OCI-LY3 (cell line): ENCODE data around the gene SIGMAR1.
A peak's percentile ranks its signal among the peaks of the same experiment; 100 is the strongest.

Experiments
- H2AFZ ChIP-seq: fragments of 200-600, 300-600 bp; shearing (Covaris generic); 2 replicates; pipeline ENCODE4 v1.6.0; 2014; ENCODE audit warnings: antibody characterized with exemption, low read depth, low read length
- H3K27ac ChIP-seq: fragments of 200-600, 300-600 bp; sonication (generic); 2 replicates; pipeline ENCODE4 v1.5.1; 2014; ENCODE audit warnings: mild to moderate bottlenecking, low read length, moderate library complexity, mixed read lengths
- H3K27me3 ChIP-seq: fragments of 200-600, 300-600 bp; sonication (generic); 2 replicates; pipeline ENCODE4 v1.6.1; 2014; ENCODE audit warnings: low read depth, low read length, mixed read lengths
- H3K36me3 ChIP-seq: fragments of 200-600, 300-600 bp; sonication (generic); replicated peaks from 2 replicates; pipeline ENCODE3; 2014; ENCODE audit warnings: low read depth, low read length, mixed read lengths
- H3K4me1 ChIP-seq: fragments of 300-600, 200-600 bp; sonication (generic); 2 replicates; pipeline ENCODE4 v1.6.1; 2014; ENCODE audit warnings: low read length, mixed read lengths
- H3K4me2 ChIP-seq: fragments of 200-600, 300-600 bp; sonication (generic); 2 replicates; pipeline ENCODE4 v1.6.1; 2014; ENCODE audit warnings: low read length, mixed read lengths
- H3K4me3 ChIP-seq: fragments of 300-600, 200-600 bp; sonication (generic); 2 replicates; pipeline ENCODE4 v1.5.1; 2014; ENCODE audit warnings: antibody characterized with exemption, mild to moderate bottlenecking, low read length, moderate library complexity
- H3K79me2 ChIP-seq: fragments of 300-600, 200-600 bp; shearing (Covaris generic); 2 replicates; pipeline ENCODE4 v1.6.1; 2014; ENCODE audit warnings: mild to moderate bottlenecking, low read length, mixed read lengths
- H3K9ac ChIP-seq: fragments of 300-600, 200-600 bp; shearing (Covaris generic); 2 replicates; pipeline ENCODE4 v1.6.0; 2014; ENCODE audit warnings: mild to moderate bottlenecking, low read length, moderate library complexity
- H3K9me3 ChIP-seq: fragments of 200-600, 300-600 bp; shearing (Covaris generic); 2 replicates; pipeline ENCODE4 v1.6.1; 2014; ENCODE audit warnings: low read length, mixed read lengths; ENCODE audit not compliant: insufficient read depth
- H4K20me1 ChIP-seq: fragments of 200-600, 300-600 bp; sonication (generic); 2 replicates; pipeline ENCODE4 v1.6.1; 2016; ENCODE audit warnings: low read length, mixed read lengths; ENCODE audit not compliant: insufficient read depth
- EZH2phosphoT487 ChIP-seq: fragments of 200-600 bp; shearing (Covaris generic); IDR thresholded peaks from 2 replicates; pipeline ENCODE4 v1.6.1; 2018; ENCODE audit warnings: antibody characterized with exemption, mixed run types, low read depth
- TF ChIP-seq, protein P1 (sequence below): fragments of 200-600, 300-600 bp; sonication (generic); IDR thresholded peaks from 2 replicates; pipeline ENCODE4 v1.5.1; 2014; ENCODE audit warnings: antibody characterized with exemption, low read length, low read depth

Gene SIGMAR1

DNA sequence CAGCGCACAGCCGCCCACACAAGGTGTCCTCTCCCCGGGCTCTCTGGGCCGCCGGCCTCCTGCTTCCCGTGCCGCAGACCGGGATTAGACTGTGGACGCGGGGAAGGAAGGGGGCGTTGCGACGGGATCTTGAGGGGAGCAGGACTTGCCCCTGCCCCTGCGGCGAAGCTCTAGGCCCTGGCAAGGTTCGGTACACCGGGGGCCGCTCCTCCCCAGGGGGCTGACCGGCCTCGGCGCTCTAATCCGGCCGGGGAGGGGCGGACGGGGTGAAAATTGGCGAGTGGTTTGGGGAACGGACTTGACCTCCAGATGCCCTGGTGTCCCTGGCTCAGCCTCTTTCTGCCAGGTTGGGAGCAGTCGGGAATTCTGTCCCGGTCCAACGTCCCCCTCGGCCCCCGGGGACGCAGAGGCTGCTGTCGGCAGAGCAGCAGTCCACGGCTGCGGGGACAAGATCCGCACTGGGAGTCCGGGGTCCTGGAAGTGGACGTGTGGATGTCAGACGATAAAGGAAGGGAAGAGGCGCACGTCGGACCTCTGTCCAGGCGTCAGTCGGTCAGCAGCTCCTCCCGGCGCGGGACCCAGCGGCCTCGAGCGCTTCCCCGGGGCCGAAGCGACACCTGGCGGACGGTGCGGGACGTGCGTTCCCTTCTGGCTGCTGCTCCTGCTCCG lies 46.2 kb downstream of the SIGMAR1 start:
- H3K4me1 ChIP-seq, result peaks cover 44% of the 10 kb centered on the region
- H3K4me2 ChIP-seq, result peak overlapping the region; percentile 55
- no peaks in the 10 kb centered on the region for H3K36me3 ChIP-seq
- H3K9ac ChIP-seq, result no peak overlapping the region
- no peak overlapping the region for H3K4me3 ChIP-seq
- H3K27ac ChIP-seq, result no peak overlapping the region
- H4K20me1 ChIP-seq, result no peaks in the 10 kb centered on the region
- TF ChIP-seq, protein P1, sequence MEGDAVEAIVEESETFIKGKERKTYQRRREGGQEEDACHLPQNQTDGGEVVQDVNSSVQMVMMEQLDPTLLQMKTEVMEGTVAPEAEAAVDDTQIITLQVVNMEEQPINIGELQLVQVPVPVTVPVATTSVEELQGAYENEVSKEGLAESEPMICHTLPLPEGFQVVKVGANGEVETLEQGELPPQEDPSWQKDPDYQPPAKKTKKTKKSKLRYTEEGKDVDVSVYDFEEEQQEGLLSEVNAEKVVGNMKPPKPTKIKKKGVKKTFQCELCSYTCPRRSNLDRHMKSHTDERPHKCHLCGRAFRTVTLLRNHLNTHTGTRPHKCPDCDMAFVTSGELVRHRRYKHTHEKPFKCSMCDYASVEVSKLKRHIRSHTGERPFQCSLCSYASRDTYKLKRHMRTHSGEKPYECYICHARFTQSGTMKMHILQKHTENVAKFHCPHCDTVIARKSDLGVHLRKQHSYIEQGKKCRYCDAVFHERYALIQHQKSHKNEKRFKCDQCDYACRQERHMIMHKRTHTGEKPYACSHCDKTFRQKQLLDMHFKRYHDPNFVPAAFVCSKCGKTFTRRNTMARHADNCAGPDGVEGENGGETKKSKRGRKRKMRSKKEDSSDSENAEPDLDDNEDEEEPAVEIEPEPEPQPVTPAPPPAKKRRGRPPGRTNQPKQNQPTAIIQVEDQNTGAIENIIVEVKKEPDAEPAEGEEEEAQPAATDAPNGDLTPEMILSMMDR, result peak; percentile 78
- no peak for TF ChIP-seq EZH2phosphoT487
- no peak overlapping the region for H2AFZ ChIP-seq
- no peaks in the 10 kb centered on the region for H3K9me3 ChIP-seq
- peaks cover 7% of the 10 kb centered on the region; the same call in 1 of the 2 replicates for H3K27me3 ChIP-seq
- no peaks in the 10 kb centered on the region for H3K79me2 ChIP-seq

DNA sequence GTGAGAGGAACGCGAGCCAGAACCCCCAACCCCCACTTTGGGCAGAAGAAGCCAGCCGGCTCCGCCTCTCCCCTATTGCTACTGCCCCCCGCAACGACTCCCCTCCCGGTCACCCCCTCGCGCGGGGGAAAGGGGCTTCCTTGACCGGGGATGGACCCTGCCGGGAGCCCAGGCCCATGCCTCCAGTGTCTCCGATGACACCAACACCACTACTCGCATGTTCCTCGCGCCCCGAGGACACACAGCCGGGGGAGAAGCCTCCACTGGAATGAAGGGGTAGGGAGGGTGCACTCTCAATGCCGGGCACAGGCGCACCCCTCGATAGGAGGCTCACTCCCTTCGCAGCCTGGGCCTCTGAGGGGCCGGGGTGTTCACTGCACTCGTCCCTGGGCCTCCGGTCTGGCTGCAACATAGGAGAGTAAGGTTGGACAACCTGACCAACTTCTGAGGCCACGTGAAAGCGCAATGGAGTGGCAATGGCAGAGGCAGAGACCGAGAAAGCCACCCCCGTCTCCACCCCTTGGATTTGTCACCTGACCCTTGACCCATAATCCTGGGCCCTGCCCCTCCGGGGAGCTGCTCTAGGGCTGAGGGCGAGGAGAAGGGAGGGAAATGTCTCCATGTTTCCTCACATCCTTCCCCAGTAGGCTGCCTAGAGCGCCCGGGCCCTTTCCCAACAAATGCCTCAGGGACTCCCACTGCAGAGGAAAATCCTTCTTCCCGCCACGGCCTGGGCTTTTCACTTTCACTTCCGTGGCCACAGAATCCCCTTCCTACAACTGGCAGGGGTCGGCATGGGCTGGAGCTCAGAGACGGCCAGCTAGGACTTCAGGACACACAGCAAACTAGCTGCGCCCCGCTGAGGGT lies 47.0 kb downstream of the SIGMAR1 start:
- no peaks in the 10 kb centered on the region for H3K36me3 ChIP-seq
- H3K4me2 ChIP-seq, result no peak overlapping the region
- no peak overlapping the region for H3K9ac ChIP-seq
- H3K27me3 ChIP-seq, result peaks cover 11% of the 10 kb centered on the region; the same call in 1 of the 2 replicates
- H2AFZ ChIP-seq, result no peak overlapping the region
- no peak overlapping the region for H3K4me3 ChIP-seq
- no peak overlapping the region for H3K27ac ChIP-seq
- H3K9me3 ChIP-seq, result no peaks in the 10 kb centered on the region
- no peak for TF ChIP-seq EZH2phosphoT487
- TF ChIP-seq, protein P1, result no peak
- H3K4me1 ChIP-seq, result peaks cover 51% of the 10 kb centered on the region
- no peaks in the 10 kb centered on the region for H4K20me1 ChIP-seq
- H3K79me2 ChIP-seq, result no peaks in the 10 kb centered on the region

DNA sequence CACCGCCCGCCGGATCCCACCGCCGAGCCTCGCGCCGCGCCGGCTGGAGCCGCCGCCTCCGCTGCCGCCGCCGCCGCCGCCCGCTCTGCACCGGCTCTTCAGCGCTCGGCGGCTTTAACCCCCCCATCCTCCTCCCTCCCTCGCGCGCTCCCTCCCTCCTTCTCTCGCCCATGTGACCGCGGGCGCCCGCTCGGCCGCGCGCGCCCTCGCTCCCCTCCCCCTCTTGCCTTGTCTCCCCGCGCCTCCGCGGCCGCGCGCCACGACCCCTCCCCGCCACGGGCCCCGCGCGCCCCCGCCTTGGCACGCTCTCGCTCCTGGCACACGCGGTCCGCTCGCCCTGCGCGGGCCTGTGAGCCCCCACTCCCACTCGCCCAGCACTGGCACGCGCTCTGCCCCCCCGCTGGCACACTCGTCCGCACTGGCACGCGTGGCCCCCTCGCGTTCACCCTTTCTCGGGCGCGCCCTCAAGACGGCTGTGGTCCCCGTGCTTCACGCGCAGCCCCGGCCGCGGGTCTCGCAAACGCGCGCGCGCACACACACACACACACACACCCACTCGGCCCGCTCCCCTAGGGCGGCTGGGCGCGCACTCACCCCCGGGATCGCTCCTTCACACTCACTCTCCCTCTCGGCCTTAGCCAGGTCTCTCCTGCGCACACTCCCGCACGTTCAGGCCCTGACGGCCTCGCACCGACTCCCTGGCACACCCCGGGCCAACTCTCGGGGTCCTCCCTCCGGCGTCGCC lies 47.8 kb downstream of the SIGMAR1 start, which contains the start of gene CNTFR:
Gene CNTFR (minus strand): TSS at position 89 of the 745 bp plus-strand sequence. CDS start 20,743 bp downstream, outside the sequence.
- H3K4me1 ChIP-seq, result peaks cover 59% of the 10 kb centered on the region
- H3K9me3 ChIP-seq, result no peaks in the 10 kb centered on the region
- H3K27ac ChIP-seq, result no peak within 1 kb of the TSS
- no peaks in the 10 kb centered on the region for H4K20me1 ChIP-seq
- H3K9ac ChIP-seq, result no peak within 1 kb of the TSS
- TF ChIP-seq, protein P1, result no peak
- TF ChIP-seq EZH2phosphoT487, result no peak
- H3K4me2 ChIP-seq, result no peak within 1 kb of the TSS
- peaks cover 11% of the 10 kb centered on the region; the same call in 1 of the 2 replicates for H3K27me3 ChIP-seq
- H2AFZ ChIP-seq, result no peak within 1 kb of the TSS
- no peaks in the 10 kb centered on the region for H3K36me3 ChIP-seq
- no peaks in the 10 kb centered on the region for H3K79me2 ChIP-seq
- H3K4me3 ChIP-seq, result no peak within 1 kb of the TSS
